Esophagus muscularis mucosa (tissue), 4 donors: Measurements from ENCODE around the gene MOB3B.

Experiments
- EP300 ChIP-seq: sonication (generic); formaldehyde crosslinking; IDR thresholded peaks from one replicate; pipeline ENCODE4 v1.6.1; 2017; ENCODE audit warnings: antibody characterized with exemption
- POLR2A ChIP-seq: fragments of 450-650 bp; IDR thresholded peaks from one replicate; pipeline ENCODE4 v1.6.1; 2017; ENCODE audit warnings: antibody characterized with exemption, moderate library complexity, mild to moderate bottlenecking, low read depth
- POLR2AphosphoS5 ChIP-seq, 2 donors: sonication (generic); formaldehyde crosslinking; IDR thresholded peaks; one replicate each; pipeline ENCODE4 v1.6.1; 2017; ENCODE audit warnings: antibody characterized with exemption in 2 of 2
- TF ChIP-seq, protein P1 (sequence below), 3 experiments: fragments of 200-600 bp in 2 of 3; fragments of 450-650 bp in 1 of 3; sonication (generic) in 2 of 3; IDR thresholded peaks; one replicate each; pipeline ENCODE4 v1.5.1; 2017 to 2019; ENCODE audit warnings: antibody characterized with exemption in 3 of 3, mild to moderate bottlenecking in 2 of 3, moderate library complexity in 1 of 3

DNA sequence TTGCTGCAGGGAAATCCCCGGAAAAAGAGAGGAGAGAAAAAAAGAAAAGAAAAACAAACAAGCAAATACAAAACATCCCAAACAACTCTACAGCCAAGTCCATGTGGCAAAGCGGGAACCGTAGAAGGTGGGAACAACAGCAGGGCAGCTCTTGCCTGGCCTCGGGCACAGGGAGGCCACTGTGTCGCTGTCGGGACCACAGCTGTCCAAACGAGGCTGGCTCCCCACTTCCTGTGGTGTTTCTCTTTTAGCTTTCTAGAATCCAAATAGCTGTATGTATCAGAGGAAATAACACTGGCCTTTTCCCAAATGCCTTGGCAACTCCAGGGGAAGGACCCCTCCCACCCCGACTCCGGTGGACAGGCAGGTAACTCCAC is 191.1 kb downstream of the MOB3B start:
- TF ChIP-seq, protein P1, sequence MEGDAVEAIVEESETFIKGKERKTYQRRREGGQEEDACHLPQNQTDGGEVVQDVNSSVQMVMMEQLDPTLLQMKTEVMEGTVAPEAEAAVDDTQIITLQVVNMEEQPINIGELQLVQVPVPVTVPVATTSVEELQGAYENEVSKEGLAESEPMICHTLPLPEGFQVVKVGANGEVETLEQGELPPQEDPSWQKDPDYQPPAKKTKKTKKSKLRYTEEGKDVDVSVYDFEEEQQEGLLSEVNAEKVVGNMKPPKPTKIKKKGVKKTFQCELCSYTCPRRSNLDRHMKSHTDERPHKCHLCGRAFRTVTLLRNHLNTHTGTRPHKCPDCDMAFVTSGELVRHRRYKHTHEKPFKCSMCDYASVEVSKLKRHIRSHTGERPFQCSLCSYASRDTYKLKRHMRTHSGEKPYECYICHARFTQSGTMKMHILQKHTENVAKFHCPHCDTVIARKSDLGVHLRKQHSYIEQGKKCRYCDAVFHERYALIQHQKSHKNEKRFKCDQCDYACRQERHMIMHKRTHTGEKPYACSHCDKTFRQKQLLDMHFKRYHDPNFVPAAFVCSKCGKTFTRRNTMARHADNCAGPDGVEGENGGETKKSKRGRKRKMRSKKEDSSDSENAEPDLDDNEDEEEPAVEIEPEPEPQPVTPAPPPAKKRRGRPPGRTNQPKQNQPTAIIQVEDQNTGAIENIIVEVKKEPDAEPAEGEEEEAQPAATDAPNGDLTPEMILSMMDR (IDR thresholded peaks at IDR 0.05) = no peak
- no peak for TF ChIP-seq POLR2AphosphoS5 (IDR thresholded peaks at IDR 0.05)
- no peak for TF ChIP-seq POLR2A
- no peak for TF ChIP-seq EP300
